Large intestine (tissue), 3 donors: ENCODE results near the gene DDI2. TPM values are rescaled to one million over a fixed set of nuclear protein-coding genes. Genes with fewer than 3 reads are reported as not detected.

Source experiments
- DNase-seq, 2 donors: peaks; one replicate each; pipeline versions ENCODE4 v3.0.0 to v3.0.0-alpha.2; 2013
- H3K27ac ChIP-seq: one replicate; pipeline ENCODE4 v1.5.1; 2013; ENCODE audit warnings: low read length
- H3K27me3 ChIP-seq: 2 replicates; pipeline ENCODE4 v1.6.1; 2013; ENCODE audit warnings: low read length; ENCODE audit not compliant: control insufficient read depth, insufficient read depth
- H3K36me3 ChIP-seq: 2 replicates; pipeline ENCODE4 v1.6.1; 2013; ENCODE audit warnings: low read length; ENCODE audit not compliant: control insufficient read depth, insufficient read depth
- H3K4me1 ChIP-seq: one replicate; pipeline ENCODE4 v1.6.1; 2013; ENCODE audit warnings: low read length; ENCODE audit not compliant: control insufficient read depth, insufficient read depth
- H3K4me3 ChIP-seq: one replicate; pipeline ENCODE4 v1.5.1; 2013; ENCODE audit warnings: low read length
- H3K9me3 ChIP-seq: one replicate; pipeline ENCODE4 v1.6.1; 2013; ENCODE audit warnings: mild to moderate bottlenecking, low read depth, low read length, moderate library complexity; ENCODE audit not compliant: control insufficient read depth
- WGBS: methylation state at CpG from one replicate; pipeline ENCODE4 v1.1.5; 2013; ENCODE audit warnings: low lambda C conversion rate; ENCODE audit not compliant: insufficient coverage; 5-methylcytosine and 5-hydroxymethylcytosine counted together
- polyA plus RNA-seq: library from polyadenylated mRNA; unstranded; fragments of 120-200 nt; gene quantifications from one replicate; pipeline ENCODE4 v1.2.1, GENCODE V29; 2013

The DDI2 gene
- polyA plus RNA-seq, 1 donor, result 28.5 TPM

DNA sequence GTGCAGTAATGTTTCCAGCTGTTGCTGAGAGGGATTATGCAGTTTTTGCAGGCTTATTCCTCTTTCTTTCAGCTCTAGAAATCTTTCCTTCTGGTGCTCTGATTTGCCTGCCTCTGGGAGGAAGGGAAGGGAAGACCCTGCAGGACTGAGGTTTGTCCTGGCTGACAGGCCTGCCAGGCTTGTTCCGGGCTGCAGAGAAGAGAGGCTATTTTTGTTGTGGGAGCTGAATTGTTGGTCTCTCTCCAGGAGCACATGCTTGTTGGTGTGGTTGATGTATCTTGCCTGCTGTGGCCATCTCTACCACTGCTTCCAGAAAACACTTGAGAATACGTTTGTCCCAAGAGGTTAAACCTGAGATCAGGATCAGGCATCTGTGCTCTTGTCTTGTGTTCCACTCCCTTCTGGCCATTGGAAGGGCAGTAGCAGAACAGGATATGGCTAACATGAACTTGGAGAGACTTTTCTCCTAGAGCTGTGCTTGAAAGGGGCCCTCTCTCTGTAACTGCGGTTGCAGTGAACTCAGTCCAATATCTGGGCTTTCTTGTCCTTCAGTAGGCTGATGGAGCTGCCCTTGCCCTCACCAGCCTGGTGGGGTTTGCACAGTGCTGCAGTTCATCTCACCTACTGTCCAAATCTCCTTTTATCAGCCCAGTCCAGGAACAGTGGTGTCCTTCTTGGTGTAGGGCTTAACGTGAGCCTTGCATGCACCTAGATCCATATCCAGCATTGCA is 97.3 kb downstream of the DDI2 start:
- H3K4me1 ChIP-seq, result no peaks in the 10 kb centered on the region

GRCh38 chr1:15717418-15718125 is 100.3 kb downstream of the DDI2 start:
- no CpG with 5 or more reads among the region's 11 CpGs for WGBS
- no peak for DNase-seq
- H3K4me1 ChIP-seq, result no peaks in the 10 kb centered on the region
- H3K27me3 ChIP-seq, result no peaks in the 10 kb centered on the region
- H3K36me3 ChIP-seq, result peaks cover 60% of the 10 kb centered on the region
- H3K9me3 ChIP-seq, result no peaks in the 10 kb centered on the region
- H3K4me3 ChIP-seq, result no peak overlapping the region
- peak overlapping the region; percentile 45 for H3K27ac ChIP-seq

More for the DNA sequence above, 97.3 kb downstream of the DDI2 start:
- no peak for DNase-seq
- H3K4me3 ChIP-seq, result no peak overlapping the region
- no peaks in the 10 kb centered on the region for H3K9me3 ChIP-seq
- no CpG with 5 or more reads among the region's 4 CpGs for WGBS
- H3K27me3 ChIP-seq, result no peaks in the 10 kb centered on the region
- peaks cover 36% of the 10 kb centered on the region for H3K36me3 ChIP-seq
- H3K27ac ChIP-seq, result no peak overlapping the region

GRCh38 chr1:15718199-15718601 is 100.9 kb downstream of the DDI2 start:
- no peaks in the 10 kb centered on the region for H3K9me3 ChIP-seq
- peak overlapping the region; percentile 22 for H3K27ac ChIP-seq
- WGBS, result no CpG with 5 or more reads among the region's 8 CpGs
- no peaks in the 10 kb centered on the region for H3K4me1 ChIP-seq
- DNase-seq, result no peak
- H3K4me3 ChIP-seq, result no peak overlapping the region
- H3K36me3 ChIP-seq, result peaks cover 66% of the 10 kb centered on the region
- no peaks in the 10 kb centered on the region for H3K27me3 ChIP-seq

Other genes with a start within 250 kb of the DDI2 start
- 57.2 TPM for gene EFHD2, start 207.6 kb upstream of the DDI2 start, polyA plus RNA-seq
- 0.12 TPM for gene CTRC, start 179.0 kb upstream of the DDI2 start, polyA plus RNA-seq
- gene CELA2A, start 160.7 kb upstream of the DDI2 start, polyA plus RNA-seq, result 0.18 TPM
- gene CELA2B, start 141.4 kb upstream of the DDI2 start, polyA plus RNA-seq, result not detected
- gene CASP9, start 93.2 kb upstream of the DDI2 start, polyA plus RNA-seq, result 18.8 TPM
- 33.0 TPM for gene DNAJC16, start 90.6 kb upstream of the DDI2 start, polyA plus RNA-seq
- 51.9 TPM for gene AGMAT, start 32.4 kb upstream of the DDI2 start, polyA plus RNA-seq
- gene PLEKHM2, start 66.9 kb downstream of the DDI2 start, polyA plus RNA-seq, result 26.6 TPM
- gene SLC25A34, start 118.8 kb downstream of the DDI2 start, polyA plus RNA-seq, result 2.7 TPM
- 15.6 TPM for gene TMEM82, start 125.0 kb downstream of the DDI2 start, polyA plus RNA-seq
- gene FBLIM1, start 141.3 kb downstream of the DDI2 start, polyA plus RNA-seq, result 76.8 TPM
- 4.1 TPM for gene UQCRHL, start 190.2 kb downstream of the DDI2 start, polyA plus RNA-seq
- 47.8 TPM for gene SPEN, start 230.2 kb downstream of the DDI2 start, polyA plus RNA-seq